Aorta (tissue), 5 donors: ENCODE measurements around the gene AP4M1. TPM values are rescaled to one million over a fixed set of nuclear protein-coding genes. Genes with fewer than 3 reads are reported as not detected.

Experiments used
- ATAC-seq: fragments of 200-7000 bp; cut with Tn5 transposase; one replicate; pipeline ENCODE4 v1.9.1; 2022; ENCODE audit warnings: moderate library complexity; ENCODE audit not compliant: low FRiP score
- DNase-seq, 2 donors: peaks; one replicate each; pipeline ENCODE4 v3.0.0-alpha.2; 2020
- H3K27ac ChIP-seq, 2 donors: one replicate each; pipeline ENCODE4 v1.5.1; 2013; ENCODE audit warnings: low read length in 2 of 2, mild to moderate bottlenecking in 2 of 2, moderate library complexity in 2 of 2, control low read depth in 1 of 2, inconsistent platforms in 1 of 2, low read depth in 1 of 2
- H3K27me3 ChIP-seq, 2 donors: one replicate each; pipeline ENCODE4 v1.6.1; 2013; ENCODE audit warnings: control low read depth in 1 of 2, low read length in 1 of 2, mild to moderate bottlenecking in 1 of 2, moderate library complexity in 1 of 2; ENCODE audit not compliant: insufficient read depth in 2 of 2, control insufficient read depth in 1 of 2
- H3K36me3 ChIP-seq, 2 donors: one replicate each; pipeline ENCODE4 v1.6.1; 2013; ENCODE audit warnings: control low read depth in 1 of 2, low read length in 1 of 2, mild to moderate bottlenecking in 1 of 2; ENCODE audit not compliant: insufficient read depth in 2 of 2, control insufficient read depth in 1 of 2
- H3K4me1 ChIP-seq, 2 donors: one replicate each; pipeline ENCODE4 v1.6.1; 2013; ENCODE audit warnings: low read length in 2 of 2, control low read depth in 1 of 2, mild to moderate bottlenecking in 1 of 2, moderate library complexity in 1 of 2; ENCODE audit not compliant: insufficient read depth in 2 of 2, control insufficient read depth in 1 of 2
- H3K4me3 ChIP-seq, 2 donors: one replicate each; pipeline ENCODE4 v1.5.1; 2013; ENCODE audit warnings: low read length in 2 of 2, control low read depth in 1 of 2, mild to moderate bottlenecking in 1 of 2
- H3K9me3 ChIP-seq: one replicate; pipeline ENCODE4 v1.6.1; 2013; ENCODE audit warnings: mild to moderate bottlenecking, low read length; ENCODE audit not compliant: control insufficient read depth
- WGBS, 2 donors: extraction: QIAGEN DNeasy Blood & Tissue Kit; methylation state at CpG; one replicate each; pipeline ENCODE4 v1.1.7; 2013; 5-methylcytosine and 5-hydroxymethylcytosine counted together
- intact Hi-C, 2 donors: fragments of 100-400 bp; cut with DNase I; formaldehyde crosslinking; loops; one replicate each; pipeline versions ENCODE4 v1.14.2 to v1.15.0; 2022
- polyA plus RNA-seq, 2 donors: library from polyadenylated mRNA; stranded (reverse); fragments of 200-250 nt; gene quantifications; one replicate each; pipeline ENCODE4 v1.2.3, GENCODE V29; 2013
- total RNA-seq, 2 donors: library from RNA; stranded (reverse); fragmentation: NEBNext Ultra II Directional; extraction: Animal tissue kit (Norgen Biotek cat#: 25700); gene quantifications; one replicate each; pipeline ENCODE4 v1.2.1, GENCODE V29; 2021
- donor health status: healthy with polysubstance abuse.
- donor health status: Bipolar disorder and iron deficiency.
- donor health status: DM: no; HTN: no; CAD: no.
- donor health status: DM: no; HTN: no; CAD: no.
- donor health status: DM: yes; HTN: yes; CAD: no.

AP4M1 gene
- total and polyA plus RNA-seq, 4 donors: 8.1 to 60.9 (median 17.7) TPM

- H3K4me3 ChIP-seq: no peak overlapping the region
- intact Hi-C loops: no loop called here
- WGBS, 2 donors: 64 to 70% methylated on average over 6 to 7 of the region's 7 CpGs
- peaks cover 3 to 7% of the 10 kb centered on the region in 2 donors for H3K36me3 ChIP-seq
- DNase-seq (no peak), ATAC-seq (no peak)
- no peaks in the 10 kb centered on the region for H3K4me1 ChIP-seq
- no peak overlapping the region for H3K27ac ChIP-seq
- H3K27me3 ChIP-seq: no peaks in the 10 kb centered on the region
- no peaks in the 10 kb centered on the region for H3K9me3 ChIP-seq
These were observed 22.4 kb upstream of the AP4M1 start for GRCh38 chr7:100079024-100079560.

DNA sequence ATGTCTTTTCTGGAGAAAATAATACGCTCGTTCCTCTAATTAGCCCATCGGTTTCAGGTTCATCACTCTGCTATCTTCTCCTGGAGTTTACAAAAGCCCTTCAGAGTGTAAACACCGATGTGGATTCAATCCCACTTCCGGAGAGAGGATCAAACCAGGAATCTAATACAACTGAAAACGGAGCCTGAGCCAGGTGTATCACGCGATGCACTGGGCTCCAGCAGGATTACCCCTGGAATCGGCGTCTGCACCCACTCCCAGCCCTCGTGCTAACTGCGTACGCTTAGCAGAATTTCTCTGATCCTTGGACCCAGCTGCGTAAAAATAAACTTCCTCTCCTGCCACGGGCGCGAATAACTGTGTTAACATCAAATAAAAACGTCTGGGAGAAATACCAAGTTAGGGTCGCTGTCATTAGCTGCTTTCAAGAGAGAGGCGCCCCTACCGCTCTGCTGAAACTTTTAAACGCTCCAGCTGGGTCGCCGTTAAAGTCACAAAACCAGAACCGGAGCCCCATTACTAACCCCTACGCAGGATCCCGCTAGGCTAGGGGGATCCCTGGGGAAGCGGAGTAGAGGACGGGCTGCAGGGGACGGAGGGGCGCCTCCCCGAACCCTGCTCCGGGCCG lies 20.4 kb upstream of the AP4M1 start:
- Histone ChIP-seq H3K4me1 (no peaks in the 10 kb centered on the region), H3K36me3 (peaks cover 0 to 3% of the 10 kb centered on the region in 2 donors), H3K9me3 (no peaks in the 10 kb centered on the region), H3K27ac (peak overlapping the region in 1 of 2 donors; percentile 26), H3K4me3 (peak overlapping the region; percentile 61 to 83), H3K27me3 (no peaks in the 10 kb centered on the region)
- intact Hi-C loops: loop anchor here in 1 of 2 donors (5.0 kb wide), 1 partner anchor 89 kb away; no protein-coding TSS in a partner anchor
- 1% methylated on average over 34 of the region's 34 CpGs for WGBS, 2 donors
- DNase-seq (no peak), ATAC-seq (no peak)

DNA sequence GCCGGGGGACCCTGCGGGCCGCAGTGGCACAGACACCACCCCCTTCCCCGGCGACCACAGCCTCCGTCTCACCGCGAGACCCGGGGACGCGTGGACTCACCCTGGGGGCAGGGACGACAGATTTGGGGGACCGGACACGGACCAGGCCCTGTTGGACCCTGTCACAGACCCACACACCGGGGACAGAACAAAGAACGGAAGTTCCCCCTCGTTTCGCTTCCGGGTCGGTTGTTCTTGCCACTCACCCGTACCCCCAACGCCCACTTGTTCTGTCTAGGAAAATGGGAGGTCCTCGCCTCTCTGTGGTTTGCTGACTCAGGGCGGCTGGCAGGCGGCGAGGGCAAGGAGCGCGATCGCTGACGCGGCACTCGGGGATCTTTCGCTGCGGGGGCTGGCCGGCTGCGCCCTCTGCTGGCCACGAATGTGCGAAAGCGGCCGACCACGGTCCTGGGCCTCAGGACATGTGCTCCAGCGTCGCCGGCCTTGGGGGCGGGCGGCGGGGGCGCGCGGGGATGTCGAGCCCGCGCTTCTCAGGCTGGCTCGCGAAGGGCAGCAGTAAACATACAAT lies 19.8 kb upstream of the AP4M1 start, which contains the start of gene ZNF3:
ZNF3 (minus strand) TSS at position 189 of the 568 bp plus-strand sequence. CDS start 4,366 bp downstream, outside the sequence.
- peaks cover 0 to 3% of the 10 kb centered on the region in 2 donors for H3K36me3 ChIP-seq
- ATAC-seq: peak; percentile 98
- no peaks in the 10 kb centered on the region for H3K9me3 ChIP-seq
- peak within 1 kb of the TSS in 1 of 2 donors; percentile 26 for H3K27ac ChIP-seq
- no peaks in the 10 kb centered on the region for H3K27me3 ChIP-seq
- 0 to 1% methylated on average over 54 to 55 of the region's 55 CpGs for WGBS, 2 donors
- intact Hi-C loops: loop anchor here in 1 of 2 donors (5.0 kb wide), 1 partner anchor 89 kb away; no protein-coding TSS in a partner anchor
- no peaks in the 10 kb centered on the region for H3K4me1 ChIP-seq
- peak; percentile 99 for DNase-seq
- H3K4me3 ChIP-seq: peak within 1 kb of the TSS; percentile 61 to 83

DNA sequence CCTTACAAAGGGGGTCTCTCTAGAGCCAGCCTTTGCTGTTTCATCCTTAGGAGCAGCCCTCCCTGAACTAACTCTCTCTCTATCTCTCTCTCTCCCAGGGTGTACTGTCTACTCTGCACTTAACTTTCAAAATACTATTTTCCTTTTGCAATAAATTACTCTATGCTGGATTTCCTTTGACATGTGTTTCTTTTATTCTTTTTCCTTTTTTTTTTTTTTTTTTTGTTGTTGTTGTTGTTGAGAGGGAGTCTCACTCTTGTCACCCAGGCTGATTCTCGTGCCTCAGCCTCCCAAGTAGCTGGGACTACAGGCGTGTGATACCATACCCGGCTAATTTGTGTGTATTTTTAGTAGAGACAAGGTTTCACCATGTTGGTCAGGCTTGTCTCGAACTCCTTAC lies 18.5 kb upstream of the AP4M1 start:
- H3K27me3 ChIP-seq: no peaks in the 10 kb centered on the region
- no peaks in the 10 kb centered on the region for H3K36me3 ChIP-seq
- ATAC-seq: no peak
- no peaks in the 10 kb centered on the region for H3K4me1 ChIP-seq
- no peak overlapping the region for H3K4me3 ChIP-seq
- intact Hi-C loops: loop anchor here in 1 of 2 donors (5.0 kb wide), 1 partner anchor 91 kb away; no protein-coding TSS in a partner anchor
- 58 to 61% methylated on average over 4 of the region's 4 CpGs for WGBS, 2 donors
- no peak overlapping the region for H3K27ac ChIP-seq
- no peaks in the 10 kb centered on the region for H3K9me3 ChIP-seq
- DNase-seq: no peak

DNA sequence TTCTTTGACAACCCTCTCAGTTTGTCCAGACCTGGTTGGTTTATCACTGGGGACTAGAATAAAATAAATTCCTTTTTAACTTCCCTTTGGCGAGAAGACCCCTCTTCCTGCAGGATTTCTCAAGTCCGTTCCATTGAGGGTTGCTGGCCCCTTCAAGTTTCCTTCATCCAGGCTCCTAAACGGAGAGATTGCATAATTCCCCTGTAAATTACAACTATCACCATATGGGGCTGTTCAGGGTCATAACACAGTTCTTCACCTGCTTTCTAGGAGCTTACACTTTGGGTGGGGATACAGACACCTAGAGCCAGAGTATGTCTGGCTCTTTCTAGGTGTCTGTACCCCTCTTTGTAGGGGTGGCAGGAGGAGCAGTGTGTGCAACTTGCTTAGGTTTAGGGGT lies 15.9 kb upstream of the AP4M1 start:
- Histone ChIP-seq H3K36me3 (no peaks in the 10 kb centered on the region), H3K9me3 (no peaks in the 10 kb centered on the region), H3K27ac (no peak overlapping the region), H3K27me3 (no peaks in the 10 kb centered on the region), H3K4me3 (no peak overlapping the region), H3K4me1 (no peaks in the 10 kb centered on the region)
- 62 to 66% methylated on average over 3 of the region's 3 CpGs for WGBS, 2 donors
- DNase-seq: no peak
- no peak for ATAC-seq
- intact Hi-C loops: loop anchor here in 1 of 2 donors (5.0 kb wide), 1 partner anchor 38 kb away; the partner anchor contains the start of gene ZSCAN21

GRCh38 chr7:100087055-100087750 lies 14.2 kb upstream of the AP4M1 start:
- intact Hi-C loops: loop anchor here in 1 of 2 donors (5.0 kb wide), 1 partner anchor 40 kb away; the partner anchor contains the start of gene ZSCAN21
- 71 to 73% methylated on average over 10 of the region's 10 CpGs for WGBS, 2 donors
- Histone ChIP-seq H3K27ac (no peak overlapping the region), H3K9me3 (no peaks in the 10 kb centered on the region), H3K4me3 (no peak overlapping the region), H3K27me3 (no peaks in the 10 kb centered on the region), H3K36me3 (peaks cover 0 to 8% of the 10 kb centered on the region in 2 donors), H3K4me1 (no peaks in the 10 kb centered on the region)
- DNase-seq (no peak), ATAC-seq (no peak)

DNA sequence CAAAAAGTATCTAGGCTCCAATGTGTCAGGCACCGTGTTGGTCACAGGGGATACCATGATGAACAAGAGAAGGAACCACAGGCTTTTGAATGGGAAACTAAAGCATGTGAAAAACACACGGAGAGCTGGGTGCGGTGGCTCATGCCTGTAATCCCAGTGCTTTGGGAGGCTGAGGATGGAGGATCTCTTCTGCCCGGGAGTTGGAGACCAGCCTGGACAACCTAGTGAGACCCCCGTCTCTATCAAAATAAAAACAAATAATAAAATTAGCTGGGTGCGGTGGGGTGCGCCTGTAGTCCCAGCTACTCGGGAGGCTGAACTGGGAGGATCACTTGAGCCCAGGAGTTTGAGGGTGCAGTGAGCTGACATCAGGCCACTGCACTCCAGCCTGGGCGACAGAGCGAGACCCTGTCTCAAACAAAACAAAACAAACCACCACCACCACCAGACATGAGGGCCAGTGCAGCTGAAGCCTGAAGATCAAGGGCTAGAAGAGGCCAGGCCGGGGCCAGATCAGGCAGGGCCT lies 13.3 kb upstream of the AP4M1 start:
- DNase-seq: no peak
- Histone ChIP-seq H3K27ac (peak overlapping the region in 1 of 2 donors; percentile 4), H3K4me1 (no peaks in the 10 kb centered on the region), H3K27me3 (no peaks in the 10 kb centered on the region), H3K9me3 (no peaks in the 10 kb centered on the region), H3K4me3 (peak overlapping the region in 1 of 2 donors; percentile 64), H3K36me3 (peaks cover 0 to 8% of the 10 kb centered on the region in 2 donors)
- no peak for ATAC-seq
- intact Hi-C loops: loop anchor here in 1 of 2 donors (5.0 kb wide), 1 partner anchor 41 kb away; the partner anchor contains the start of gene ZSCAN21
- 68 to 72% methylated on average over 11 of the region's 11 CpGs for WGBS, 2 donors
